Keratinocyte (primary cell): ENCODE data around the gene E4F1.

Experiments
- EZH2 ChIP-seq: IDR thresholded peaks from one replicate; pipeline ENCODE4 v1.6.1; 2012; ENCODE audit warnings: inconsistent platforms, mild to moderate bottlenecking, low read length, moderate library complexity
- TF ChIP-seq, protein P1 (sequence below), 3 experiments: IDR thresholded peaks in 1 of 3; conservative IDR thresholded peaks in 1 of 3; optimal IDR thresholded peaks in 1 of 3; 2 replicates in 2 of 3; 3 replicates in 1 of 3; pipeline versions ENCODE3 to v1.5.1; 2011; ENCODE audit warnings: low read length in 3 of 3, mild to moderate bottlenecking in 3 of 3, moderate library complexity in 2 of 3, control low read depth in 1 of 3, inconsistent platforms in 1 of 3; ENCODE audit not compliant: insufficient read depth in 2 of 3; ENCODE audit errors: extremely low read depth in 1 of 3

- TF ChIP-seq, protein P1, sequence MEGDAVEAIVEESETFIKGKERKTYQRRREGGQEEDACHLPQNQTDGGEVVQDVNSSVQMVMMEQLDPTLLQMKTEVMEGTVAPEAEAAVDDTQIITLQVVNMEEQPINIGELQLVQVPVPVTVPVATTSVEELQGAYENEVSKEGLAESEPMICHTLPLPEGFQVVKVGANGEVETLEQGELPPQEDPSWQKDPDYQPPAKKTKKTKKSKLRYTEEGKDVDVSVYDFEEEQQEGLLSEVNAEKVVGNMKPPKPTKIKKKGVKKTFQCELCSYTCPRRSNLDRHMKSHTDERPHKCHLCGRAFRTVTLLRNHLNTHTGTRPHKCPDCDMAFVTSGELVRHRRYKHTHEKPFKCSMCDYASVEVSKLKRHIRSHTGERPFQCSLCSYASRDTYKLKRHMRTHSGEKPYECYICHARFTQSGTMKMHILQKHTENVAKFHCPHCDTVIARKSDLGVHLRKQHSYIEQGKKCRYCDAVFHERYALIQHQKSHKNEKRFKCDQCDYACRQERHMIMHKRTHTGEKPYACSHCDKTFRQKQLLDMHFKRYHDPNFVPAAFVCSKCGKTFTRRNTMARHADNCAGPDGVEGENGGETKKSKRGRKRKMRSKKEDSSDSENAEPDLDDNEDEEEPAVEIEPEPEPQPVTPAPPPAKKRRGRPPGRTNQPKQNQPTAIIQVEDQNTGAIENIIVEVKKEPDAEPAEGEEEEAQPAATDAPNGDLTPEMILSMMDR (optimal IDR thresholded peaks at IDR 0.05 in 1 of 3, IDR thresholded peaks at IDR 0.05 in 1 of 3, conservative IDR thresholded peaks at IDR 0.05 in 1 of 3; ENCODE audit: extremely low read depth in 1 of 3, insufficient read depth in 2 of 3, low read length in 3 of 3): no peak
- TF ChIP-seq EZH2: no peak
Measured at GRCh38 chr16:2237102-2237482, 13.7 kb downstream of the E4F1 start.
